HepG2 (cell line): ENCODE measurements around the gene DNAJC4. TPM values are rescaled to one million over a fixed set of nuclear protein-coding genes. Genes with fewer than 3 reads are reported as not detected.

Experiments
- AGO2 ChIP-seq: fragments of 200-400 bp; formaldehyde crosslinking; optimal IDR thresholded peaks from 2 replicates; pipeline ENCODE3; 2017; ENCODE audit warnings: mild to moderate bottlenecking, low read depth, low read length, moderate library complexity
- ATF2 ChIP-seq: sonication (generic); formaldehyde crosslinking; IDR thresholded peaks from 2 replicates; pipeline ENCODE4 v1.4.0; 2020; ENCODE audit warnings: missing genetic modification reagents
- BHLHE40 ChIP-seq: IDR thresholded peaks from 2 replicates; pipeline ENCODE4 v1.6.1; 2011; ENCODE audit warnings: low read length, improper control_type of control experiment
- BRD4 ChIP-seq: sonication (generic); formaldehyde crosslinking; IDR thresholded peaks from 2 replicates; pipeline ENCODE4 v1.4.0; 2020; ENCODE audit warnings: missing genetic modification reagents
- DMAP1 ChIP-seq: IDR thresholded peaks from 2 replicates; pipeline ENCODE4 v1.6.1; 2016
- DNMT1 ChIP-seq: sonication (generic); formaldehyde crosslinking; IDR thresholded peaks from 2 replicates; pipeline ENCODE4 v1.5.1; 2020; ENCODE audit warnings: mild to moderate bottlenecking, missing genetic modification reagents
- FOXK2 ChIP-seq: fragments of 450-650 bp; IDR thresholded peaks from 2 replicates; pipeline ENCODE4 v1.6.1; 2016
- FOXO1 ChIP-seq: sonication (generic); formaldehyde crosslinking; IDR thresholded peaks from 2 replicates; pipeline ENCODE4 v1.4.0; 2020; ENCODE audit warnings: missing genetic modification reagents
- FOXP1 ChIP-seq, 2 experiments: fragments of 450-650 bp in 1 of 2; IDR thresholded peaks; 2 replicates each; pipeline ENCODE4 v1.6.1; 2017 to 2018; ENCODE audit warnings: antibody characterized with exemption in 1 of 2
- LCORL ChIP-seq, 2 experiments: fragments of 450-650 bp in 1 of 2; sonication (generic) in 1 of 2; formaldehyde crosslinking in 1 of 2; IDR thresholded peaks; 2 replicates each; pipeline versions ENCODE4 v1.5.0 to v1.6.1; 2017 to 2020; ENCODE audit warnings: antibody characterized with exemption in 1 of 2, missing genetic modification reagents in 1 of 2
- NCOA5 ChIP-seq: sonication (generic); formaldehyde crosslinking; IDR thresholded peaks from 2 replicates; pipeline ENCODE4 v1.4.0; 2020; ENCODE audit warnings: missing genetic modification reagents
- RELA ChIP-seq: sonication (generic); formaldehyde crosslinking; IDR thresholded peaks from 2 replicates; pipeline ENCODE4 v1.4.0; 2020; ENCODE audit warnings: missing genetic modification reagents
- TEF ChIP-seq: sonication (generic); formaldehyde crosslinking; IDR thresholded peaks from 2 replicates; pipeline ENCODE4 v1.5.0; 2020; ENCODE audit warnings: missing genetic modification reagents
- ZFX ChIP-seq: sonication (generic); formaldehyde crosslinking; IDR thresholded peaks from 2 replicates; pipeline ENCODE4 v1.4.0; 2020; ENCODE audit warnings: mild to moderate bottlenecking, low read depth, missing genetic modification reagents, moderate library complexity
- ZFYVE20 ChIP-seq: sonication (generic); formaldehyde crosslinking; IDR thresholded peaks from 2 replicates; pipeline ENCODE4 v1.8.0; 2023; ENCODE audit warnings: low read depth, mild to moderate bottlenecking, moderate library complexity, missing genetic modification reagents, borderline replicate concordance
- ZNF367 ChIP-seq: sonication (generic); formaldehyde crosslinking; IDR thresholded peaks from 2 replicates; pipeline ENCODE4 v1.4.0; 2020; ENCODE audit warnings: missing genetic modification reagents, borderline replicate concordance
- ZNF597 ChIP-seq: sonication (generic); formaldehyde crosslinking; IDR thresholded peaks from 2 replicates; pipeline ENCODE4 v1.5.0; 2020; ENCODE audit warnings: missing genetic modification reagents
- ZNF878 ChIP-seq: sonication (generic); formaldehyde crosslinking; IDR thresholded peaks from 2 replicates; pipeline ENCODE4 v1.8.1; 2023; ENCODE audit warnings: mild to moderate bottlenecking, missing genetic modification reagents, moderate library complexity
- ZSCAN22 ChIP-seq: sonication (generic); formaldehyde crosslinking; IDR thresholded peaks from 2 replicates; pipeline ENCODE4 v1.4.0; 2020; ENCODE audit warnings: mild to moderate bottlenecking, missing genetic modification reagents
- polyA plus RNA-seq, 8 experiments: library from polyadenylated mRNA; depleted of rRNA in 3 of 8; stranded (reverse) in 7 of 8; unstranded in 1 of 8; fragments of >200 nt; fragmentation: Illumina TruSeq in 4 of 8; extraction: Trizol in 4 of 8; gene quantifications; 2 replicates each; pipeline versions ENCODE4 v1.2.1 to v1.2.3, GENCODE V29; 2011 to 2016; ENCODE audit warnings: low read depth in 4 of 8, missing spikeins in 1 of 8, mixed read lengths in 1 of 8; ENCODE audit not compliant: insufficient read depth in 1 of 8
- total RNA-seq, 5 experiments: library from RNA; depleted of rRNA; stranded (reverse); fragments of >200 nt; fragmentation: Illumina TruSeq; extraction: Trizol; gene quantifications; 2 replicates each; pipeline ENCODE4 v1.2.3, GENCODE V29; 2016; ENCODE audit warnings: low read depth in 1 of 5
- TF ChIP-seq, protein P1 (sequence below), 2 experiments: IDR thresholded peaks; 2 replicates each; pipeline ENCODE4 v1.6.1; 2011 to 2012; ENCODE audit warnings: low read length in 2 of 2, borderline replicate concordance in 1 of 2, low read depth in 1 of 2, mild to moderate bottlenecking in 1 of 2, moderate library complexity in 1 of 2
- TF ChIP-seq, protein P2 (sequence below): IDR thresholded peaks from 2 replicates; pipeline ENCODE4 v1.6.1; 2016; ENCODE audit warnings: mild to moderate bottlenecking
- TF ChIP-seq, protein P3 (sequence below): sonication (generic); formaldehyde crosslinking; IDR thresholded peaks from 2 replicates; pipeline ENCODE4 v1.8.1; 2023; ENCODE audit warnings: mild to moderate bottlenecking, missing genetic modification reagents

Gene DNAJC4
- total and polyA plus RNA-seq, 2 of the 13 experiments (the other 11 are each of a cell fraction or from before 2014, with no cell fraction given): 10.3 to 60.8 TPM

DNA sequence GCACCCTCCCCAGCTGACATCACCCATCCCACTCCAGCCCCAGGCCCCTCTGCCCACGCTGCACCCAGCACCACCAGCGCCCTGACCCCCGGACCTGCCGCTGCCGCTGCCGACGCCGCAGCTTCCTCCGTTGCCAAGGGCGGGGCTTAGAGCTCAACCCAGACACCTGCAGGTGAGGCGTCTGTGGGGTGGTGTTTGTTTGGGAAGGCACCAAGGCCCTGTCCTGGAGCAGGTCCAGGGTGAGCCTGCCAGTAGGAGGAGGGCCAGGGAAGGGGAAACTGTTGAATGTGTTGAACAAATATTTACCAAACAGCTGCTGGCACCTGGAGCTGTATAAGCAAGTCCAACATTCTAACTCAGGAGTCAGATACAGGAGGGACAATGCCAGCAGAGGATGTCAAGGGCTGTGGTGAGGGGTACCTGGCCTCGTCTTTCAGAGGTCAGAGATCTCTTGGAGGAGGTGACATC is 7.2 kb downstream of the DNAJC4 start (continued):
- TF ChIP-seq ZFX (peak; percentile 72), FOXP1 (IDR thresholded peaks at IDR 0.05) (no peak), FOXP1 (CRISPR knock-in tag; IDR thresholded peaks at IDR 0.05) (peak; percentile 84), AGO2 (peak; percentile 17), NCOA5 (CRISPR knock-in tag) (no peak), ZNF878 (no peak), ZFYVE20 (CRISPR knock-in tag) (no peak), LCORL (IDR thresholded peaks at IDR 0.05) (no peak), LCORL (CRISPR knock-in tag; IDR thresholded peaks at IDR 0.05) (peak; percentile 96), DMAP1 (CRISPR knock-in tag) (peak; percentile 64; the same call in 1 of the 2 replicates), FOXK2 (no peak), BRD4 (no peak), ZSCAN22 (CRISPR knock-in tag) (peak; percentile 93), FOXO1 (CRISPR knock-in tag) (peak; percentile 53; the same call in 1 of the 2 replicates), RELA (CRISPR knock-in tag) (no peak), BHLHE40 (no peak), ZNF367 (CRISPR knock-in tag) (no peak), DNMT1 (CRISPR knock-in tag) (no peak), ZNF597 (CRISPR knock-in tag) (no peak), ATF2 (CRISPR knock-in tag) (peak; percentile 25; the same call in 1 of the 2 replicates), TEF (CRISPR knock-in tag) (no peak)
- TF ChIP-seq, protein P1, sequence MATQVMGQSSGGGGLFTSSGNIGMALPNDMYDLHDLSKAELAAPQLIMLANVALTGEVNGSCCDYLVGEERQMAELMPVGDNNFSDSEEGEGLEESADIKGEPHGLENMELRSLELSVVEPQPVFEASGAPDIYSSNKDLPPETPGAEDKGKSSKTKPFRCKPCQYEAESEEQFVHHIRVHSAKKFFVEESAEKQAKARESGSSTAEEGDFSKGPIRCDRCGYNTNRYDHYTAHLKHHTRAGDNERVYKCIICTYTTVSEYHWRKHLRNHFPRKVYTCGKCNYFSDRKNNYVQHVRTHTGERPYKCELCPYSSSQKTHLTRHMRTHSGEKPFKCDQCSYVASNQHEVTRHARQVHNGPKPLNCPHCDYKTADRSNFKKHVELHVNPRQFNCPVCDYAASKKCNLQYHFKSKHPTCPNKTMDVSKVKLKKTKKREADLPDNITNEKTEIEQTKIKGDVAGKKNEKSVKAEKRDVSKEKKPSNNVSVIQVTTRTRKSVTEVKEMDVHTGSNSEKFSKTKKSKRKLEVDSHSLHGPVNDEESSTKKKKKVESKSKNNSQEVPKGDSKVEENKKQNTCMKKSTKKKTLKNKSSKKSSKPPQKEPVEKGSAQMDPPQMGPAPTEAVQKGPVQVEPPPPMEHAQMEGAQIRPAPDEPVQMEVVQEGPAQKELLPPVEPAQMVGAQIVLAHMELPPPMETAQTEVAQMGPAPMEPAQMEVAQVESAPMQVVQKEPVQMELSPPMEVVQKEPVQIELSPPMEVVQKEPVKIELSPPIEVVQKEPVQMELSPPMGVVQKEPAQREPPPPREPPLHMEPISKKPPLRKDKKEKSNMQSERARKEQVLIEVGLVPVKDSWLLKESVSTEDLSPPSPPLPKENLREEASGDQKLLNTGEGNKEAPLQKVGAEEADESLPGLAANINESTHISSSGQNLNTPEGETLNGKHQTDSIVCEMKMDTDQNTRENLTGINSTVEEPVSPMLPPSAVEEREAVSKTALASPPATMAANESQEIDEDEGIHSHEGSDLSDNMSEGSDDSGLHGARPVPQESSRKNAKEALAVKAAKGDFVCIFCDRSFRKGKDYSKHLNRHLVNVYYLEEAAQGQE (IDR thresholded peaks at IDR 0.05; ENCODE audit: borderline replicate concordance in 1 of 2, low read depth in 1 of 2, low read length in 2 of 2): no peak
- TF ChIP-seq, protein P2, sequence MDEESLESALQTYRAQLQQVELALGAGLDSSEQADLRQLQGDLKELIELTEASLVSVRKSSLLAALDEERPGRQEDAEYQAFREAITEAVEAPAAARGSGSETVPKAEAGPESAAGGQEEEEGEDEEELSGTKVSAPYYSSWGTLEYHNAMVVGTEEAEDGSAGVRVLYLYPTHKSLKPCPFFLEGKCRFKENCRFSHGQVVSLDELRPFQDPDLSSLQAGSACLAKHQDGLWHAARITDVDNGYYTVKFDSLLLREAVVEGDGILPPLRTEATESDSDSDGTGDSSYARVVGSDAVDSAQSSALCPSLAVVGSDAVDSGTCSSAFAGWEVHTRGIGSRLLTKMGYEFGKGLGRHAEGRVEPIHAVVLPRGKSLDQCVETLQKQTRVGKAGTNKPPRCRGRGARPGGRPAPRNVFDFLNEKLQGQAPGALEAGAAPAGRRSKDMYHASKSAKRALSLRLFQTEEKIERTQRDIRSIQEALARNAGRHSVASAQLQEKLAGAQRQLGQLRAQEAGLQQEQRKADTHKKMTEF (CRISPR knock-in tag): peak; percentile 65
- TF ChIP-seq, protein P3, sequence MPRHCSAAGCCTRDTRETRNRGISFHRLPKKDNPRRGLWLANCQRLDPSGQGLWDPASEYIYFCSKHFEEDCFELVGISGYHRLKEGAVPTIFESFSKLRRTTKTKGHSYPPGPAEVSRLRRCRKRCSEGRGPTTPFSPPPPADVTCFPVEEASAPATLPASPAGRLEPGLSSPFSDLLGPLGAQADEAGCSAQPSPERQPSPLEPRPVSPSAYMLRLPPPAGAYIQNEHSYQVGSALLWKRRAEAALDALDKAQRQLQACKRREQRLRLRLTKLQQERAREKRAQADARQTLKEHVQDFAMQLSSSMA (CRISPR knock-in tag): no peak
